Transverse colon (tissue), 4 donors: Measurements from ENCODE around the gene ASTN1. TPM values are rescaled to one million over a fixed set of nuclear protein-coding genes. Genes with fewer than 3 reads are reported as not detected.
A peak's percentile ranks its signal among the peaks of the same experiment; 100 is the strongest.

ENCODE experiments used
- DNase-seq: peaks from one replicate; pipeline ENCODE4 v3.0.0-alpha.2; 2019
- H3K27ac ChIP-seq, 4 donors: fragments of 200-600 bp; sonication (generic); 2 replicates each; pipeline ENCODE4 v1.5.1; 2016 to 2018; ENCODE audit warnings: inconsistent platforms in 4 of 4
- H3K27me3 ChIP-seq: fragments of 200-600 bp; sonication (generic); 2 replicates; pipeline ENCODE4 v1.5.1; 2017; ENCODE audit warnings: inconsistent platforms
- H3K36me3 ChIP-seq, 4 donors: fragments of 200-600 bp; sonication (generic); 2 replicates each; pipeline ENCODE4 v1.5.1; 2017 to 2019; ENCODE audit warnings: inconsistent platforms in 4 of 4
- H3K4me1 ChIP-seq, 4 donors: fragments of 200-600 bp; sonication (generic); 2 replicates each; pipeline ENCODE4 v1.5.1; 2017 to 2020; ENCODE audit warnings: inconsistent platforms in 4 of 4
- H3K4me3 ChIP-seq, 4 donors: fragments of 200-600 bp; sonication (generic); 1 replicate in 1 of 4; 2 replicates in 3 of 4; pipeline versions ENCODE4 v1.5.1 to v1.6.1; 2017 to 2019; ENCODE audit warnings: inconsistent platforms in 4 of 4
- H3K9me3 ChIP-seq, 2 donors: fragments of 200-600 bp; sonication (generic); 2 replicates each; pipeline ENCODE4 v1.5.1; 2017 to 2019; ENCODE audit warnings: inconsistent platforms in 2 of 2
- EP300 ChIP-seq: sonication (generic); formaldehyde crosslinking; IDR thresholded peaks from one replicate; pipeline ENCODE4 v1.6.1; 2017; ENCODE audit warnings: antibody characterized with exemption, low read depth
- POLR2A ChIP-seq: fragments of 450-650 bp; IDR thresholded peaks from one replicate; pipeline ENCODE4 v1.6.1; 2016; ENCODE audit warnings: antibody characterized with exemption, mild to moderate bottlenecking, moderate library complexity
- POLR2AphosphoS5 ChIP-seq, 3 donors: sonication (generic); formaldehyde crosslinking; IDR thresholded peaks; one replicate each; pipeline ENCODE4 v1.6.1; 2016; ENCODE audit warnings: antibody characterized with exemption in 3 of 3
- WGBS, 2 donors: methylation state at CpG; one replicate each; pipeline ENCODE4 v1.1.5; 2018; ENCODE audit warnings: low coverage in 1 of 2; 5-methylcytosine and 5-hydroxymethylcytosine counted together
- in situ Hi-C, 4 donors: fragments of 200-750 bp; cut with MboI; loops; one replicate each; pipeline versions ENCODE4 v1.15.0 to v1.15.1; 2017; ENCODE audit warnings: low sequenced_read_pairs in 3 of 4, low pct_ligation_motif_present in 1 of 4, low pct_unique_long_range_greater_than_20kb in 1 of 4
- intact Hi-C: fragments of 100-400 bp; cut with DNase I; formaldehyde crosslinking; loops from one replicate; pipeline ENCODE4 v1.15.1; 2023; ENCODE audit warnings: low total_unique reads
- total RNA-seq, 4 donors: library from RNA; depleted of rRNA; stranded (reverse); fragments of >200 nt; gene quantifications; one replicate each; pipeline ENCODE4 v1.1.0, GENCODE V29; 2016
- TF ChIP-seq, protein P1 (sequence below), 5 experiments: fragments of 200-600 bp in 3 of 5; fragments of 450-650 bp in 2 of 5; sonication (generic) in 3 of 5; IDR thresholded peaks; 1 replicate in 2 of 5; 2 replicates in 3 of 5; pipeline ENCODE4 v1.5.1; 2016 to 2017; ENCODE audit warnings: antibody characterized with exemption in 5 of 5, inconsistent platforms in 3 of 5, mild to moderate bottlenecking in 2 of 5, moderate library complexity in 1 of 5

The ASTN1 gene
- total RNA-seq, 4 donors from 2014 or later, result 0.27 to 3.0 (median 0.74) TPM

DNA sequence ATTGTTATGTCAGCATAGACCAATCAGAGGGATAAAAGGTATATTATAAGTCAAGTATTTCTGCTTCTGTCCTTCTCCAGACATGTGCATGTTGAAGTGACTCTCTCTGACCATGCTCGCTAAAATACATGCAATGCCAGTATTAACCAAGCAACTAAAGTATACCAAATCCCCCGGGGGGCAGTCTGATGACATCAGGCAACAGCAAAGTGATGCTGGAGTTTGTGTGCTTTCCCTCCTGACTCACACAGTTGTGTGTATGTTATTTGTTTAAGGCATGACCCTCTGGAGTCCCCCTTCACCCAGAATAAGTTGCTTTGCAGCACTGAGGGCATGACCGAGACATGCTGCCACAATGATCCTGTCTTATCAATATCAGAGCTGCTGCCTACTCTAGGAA lies 8.4 kb upstream of the ASTN1 start:
- intact Hi-C loops, result no loop called here
- Histone ChIP-seq H3K4me1 (peaks cover 0 to 11% (median 5%) of the 10 kb centered on the region in 4 donors), H3K27ac (no peak overlapping the region), H3K27me3 (peaks cover 49% of the 10 kb centered on the region), H3K36me3 (no peaks in the 10 kb centered on the region), H3K4me3 (no peak overlapping the region), H3K9me3 (no peaks in the 10 kb centered on the region)
- no peak for DNase-seq
- TF ChIP-seq EP300 (no peak), POLR2AphosphoS5 (IDR thresholded peaks at IDR 0.05) (no peak), POLR2A (no peak)
- TF ChIP-seq, protein P1, sequence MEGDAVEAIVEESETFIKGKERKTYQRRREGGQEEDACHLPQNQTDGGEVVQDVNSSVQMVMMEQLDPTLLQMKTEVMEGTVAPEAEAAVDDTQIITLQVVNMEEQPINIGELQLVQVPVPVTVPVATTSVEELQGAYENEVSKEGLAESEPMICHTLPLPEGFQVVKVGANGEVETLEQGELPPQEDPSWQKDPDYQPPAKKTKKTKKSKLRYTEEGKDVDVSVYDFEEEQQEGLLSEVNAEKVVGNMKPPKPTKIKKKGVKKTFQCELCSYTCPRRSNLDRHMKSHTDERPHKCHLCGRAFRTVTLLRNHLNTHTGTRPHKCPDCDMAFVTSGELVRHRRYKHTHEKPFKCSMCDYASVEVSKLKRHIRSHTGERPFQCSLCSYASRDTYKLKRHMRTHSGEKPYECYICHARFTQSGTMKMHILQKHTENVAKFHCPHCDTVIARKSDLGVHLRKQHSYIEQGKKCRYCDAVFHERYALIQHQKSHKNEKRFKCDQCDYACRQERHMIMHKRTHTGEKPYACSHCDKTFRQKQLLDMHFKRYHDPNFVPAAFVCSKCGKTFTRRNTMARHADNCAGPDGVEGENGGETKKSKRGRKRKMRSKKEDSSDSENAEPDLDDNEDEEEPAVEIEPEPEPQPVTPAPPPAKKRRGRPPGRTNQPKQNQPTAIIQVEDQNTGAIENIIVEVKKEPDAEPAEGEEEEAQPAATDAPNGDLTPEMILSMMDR (IDR thresholded peaks at IDR 0.05), result no peak
- in situ Hi-C loops, result loop anchor here in 1 of 4 donors (10.0 kb wide), 1 partner anchor 278 kb away; no protein-coding TSS in a partner anchor
- 73 to 89% methylated on average over 1 to 3 of the region's 3 CpGs for WGBS, 2 donors

- in situ Hi-C loops (loop anchor here in 1 of 4 donors (10.0 kb wide), 1 partner anchor 277 kb away; no protein-coding TSS in a partner anchor), intact Hi-C loops (no loop called here)
- 45% methylated on average over 3 of the region's 3 CpGs; no CpG with 5 or more reads in 1 of the 2 donors for WGBS, 2 donors
- Histone ChIP-seq H3K4me1 (peaks cover 0 to 11% (median 5%) of the 10 kb centered on the region in 4 donors), H3K36me3 (no peaks in the 10 kb centered on the region), H3K9me3 (no peaks in the 10 kb centered on the region), H3K4me3 (no peak overlapping the region), H3K27me3 (peaks cover 54% of the 10 kb centered on the region), H3K27ac (no peak overlapping the region)
- TF ChIP-seq POLR2AphosphoS5 (IDR thresholded peaks at IDR 0.05) (no peak), EP300 (no peak), POLR2A (no peak)
- TF ChIP-seq, protein P1 (IDR thresholded peaks at IDR 0.05), result no peak
- no peak for DNase-seq
Observed at GRCh38 chr1:177172272-177172671, 7.8 kb upstream of the ASTN1 start.

DNA sequence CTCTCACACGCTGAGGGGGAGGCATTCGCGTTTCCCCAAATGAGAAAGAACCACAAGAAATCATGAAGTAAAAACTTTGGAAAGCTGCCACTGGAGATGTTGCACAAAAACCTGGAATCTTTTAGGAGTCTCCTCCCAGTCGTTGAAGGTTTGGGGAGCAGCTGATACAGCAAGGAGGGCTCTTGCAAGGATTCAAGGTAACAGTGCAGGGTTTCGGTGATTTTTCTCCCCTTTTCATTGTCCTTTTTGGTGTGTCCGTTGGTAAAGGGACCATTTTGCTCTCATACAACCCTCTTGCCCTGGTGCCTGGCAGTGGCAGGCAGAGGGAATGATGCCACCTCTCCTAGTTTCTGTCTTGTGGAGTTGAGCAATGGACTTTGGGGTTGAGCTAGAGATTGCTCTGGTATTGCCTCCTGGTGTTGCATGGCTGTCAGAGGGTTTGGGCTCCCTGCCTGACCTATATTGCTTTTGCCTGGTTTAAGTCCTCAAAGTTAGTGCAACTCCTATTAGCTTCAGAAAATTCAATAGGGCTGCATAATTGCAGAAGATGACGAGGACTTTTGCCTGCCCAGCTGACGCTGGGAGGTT lies 7.1 kb upstream of the ASTN1 start:
- Histone ChIP-seq H3K4me3 (peak overlapping the region in 1 of 4 donors; percentile 39), H3K27me3 (peaks cover 60% of the 10 kb centered on the region), H3K27ac (no peak overlapping the region), H3K36me3 (no peaks in the 10 kb centered on the region), H3K9me3 (no peaks in the 10 kb centered on the region), H3K4me1 (peaks cover 0 to 11% (median 5%) of the 10 kb centered on the region in 4 donors)
- intact Hi-C loops (no loop called here), in situ Hi-C loops (loop anchor here in 1 of 4 donors (10.0 kb wide), 1 partner anchor 277 kb away; no protein-coding TSS in a partner anchor)
- TF ChIP-seq EP300, result no peak
- no peak for TF ChIP-seq POLR2A
- TF ChIP-seq POLR2AphosphoS5 (IDR thresholded peaks at IDR 0.05), result no peak
- TF ChIP-seq, protein P1 (IDR thresholded peaks at IDR 0.05), result no peak
- DNase-seq, result no peak
- 10 to 19% methylated on average over 2 to 8 of the region's 8 CpGs for WGBS, 2 donors

- in situ Hi-C loops, result loop anchor here in 1 of 4 donors (10.0 kb wide), 1 partner anchor 276 kb away; no protein-coding TSS in a partner anchor
- H3K27me3 ChIP-seq, result peaks cover 67% of the 10 kb centered on the region
Observed at GRCh38 chr1:177170756-177171535, 6.4 kb upstream of the ASTN1 start, which contains the start of gene BRINP2. Gene BRINP2, plus strand, starts transcription at chr1:177170958. Its CDS starts 58,919 bp downstream, at chr1:177229877.

More at GRCh38 chr1:177170756-177171535, 6.4 kb upstream of the ASTN1 start, which contains the start of gene BRINP2:
- Histone ChIP-seq H3K36me3 (no peaks in the 10 kb centered on the region), H3K4me1 (peaks cover 0 to 11% (median 5%) of the 10 kb centered on the region in 4 donors), H3K9me3 (no peaks in the 10 kb centered on the region), H3K27ac (no peak within 1 kb of the TSS), H3K4me3 (peak within 1 kb of the TSS in 2 of 4 donors; percentile 18 to 39)
- TF ChIP-seq, protein P1 (IDR thresholded peaks at IDR 0.05), result no peak
- TF ChIP-seq EP300 (no peak), POLR2A (no peak), POLR2AphosphoS5 (IDR thresholded peaks at IDR 0.05) (no peak)
- WGBS, 2 donors, result 8 to 15% methylated on average over 11 to 48 of the region's 49 CpGs
- peak; percentile 15 for DNase-seq
- intact Hi-C loops, result no loop called here
